A673 (cell line): ENCODE data around the gene AGMO.

ENCODE experiments used
- EZH2 ChIP-seq: fragments of 200-600 bp; sonication (generic); IDR thresholded peaks from 2 replicates; pipeline ENCODE4 v1.6.1; 2017; ENCODE audit warnings: borderline replicate concordance, low read depth, mild to moderate bottlenecking, mixed read lengths, antibody characterized with exemption, low read length; ENCODE audit not compliant: poor library complexity, severe bottlenecking
- TF ChIP-seq, protein P1 (sequence below): fragments of 300-800, 200-600 bp; sonication (generic); conservative IDR thresholded peaks from 2 replicates; pipeline ENCODE4 v1.5.1; 2017; ENCODE audit warnings: low read depth, mild to moderate bottlenecking, antibody characterized with exemption, low read length, moderate library complexity, mixed read lengths

DNA sequence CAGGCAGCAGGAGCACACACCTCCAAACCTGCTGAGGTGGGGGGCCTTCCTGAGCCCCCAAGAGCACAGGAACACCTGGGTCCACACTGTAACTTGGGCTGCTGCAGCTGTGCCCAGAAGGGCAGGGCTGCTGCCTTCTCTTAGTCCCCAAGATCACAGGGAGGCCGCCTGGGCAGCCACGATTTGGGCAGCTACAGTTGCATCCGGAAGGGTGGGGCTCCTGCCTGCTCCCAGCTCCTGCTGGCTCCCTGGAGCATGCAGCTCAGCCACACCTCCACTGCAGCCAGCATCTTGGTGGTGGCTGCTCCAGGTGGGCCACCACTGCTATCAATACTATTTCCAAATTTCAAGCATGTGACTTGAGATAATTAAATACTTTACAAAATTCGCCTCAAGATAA, 38.5 kb upstream of the AGMO start:
- TF ChIP-seq EZH2, result no peak
- TF ChIP-seq, protein P1, sequence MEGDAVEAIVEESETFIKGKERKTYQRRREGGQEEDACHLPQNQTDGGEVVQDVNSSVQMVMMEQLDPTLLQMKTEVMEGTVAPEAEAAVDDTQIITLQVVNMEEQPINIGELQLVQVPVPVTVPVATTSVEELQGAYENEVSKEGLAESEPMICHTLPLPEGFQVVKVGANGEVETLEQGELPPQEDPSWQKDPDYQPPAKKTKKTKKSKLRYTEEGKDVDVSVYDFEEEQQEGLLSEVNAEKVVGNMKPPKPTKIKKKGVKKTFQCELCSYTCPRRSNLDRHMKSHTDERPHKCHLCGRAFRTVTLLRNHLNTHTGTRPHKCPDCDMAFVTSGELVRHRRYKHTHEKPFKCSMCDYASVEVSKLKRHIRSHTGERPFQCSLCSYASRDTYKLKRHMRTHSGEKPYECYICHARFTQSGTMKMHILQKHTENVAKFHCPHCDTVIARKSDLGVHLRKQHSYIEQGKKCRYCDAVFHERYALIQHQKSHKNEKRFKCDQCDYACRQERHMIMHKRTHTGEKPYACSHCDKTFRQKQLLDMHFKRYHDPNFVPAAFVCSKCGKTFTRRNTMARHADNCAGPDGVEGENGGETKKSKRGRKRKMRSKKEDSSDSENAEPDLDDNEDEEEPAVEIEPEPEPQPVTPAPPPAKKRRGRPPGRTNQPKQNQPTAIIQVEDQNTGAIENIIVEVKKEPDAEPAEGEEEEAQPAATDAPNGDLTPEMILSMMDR, result no peak
